HAP-1 (cell line): Measurements from ENCODE around the gene TRAIP.
"Not testable (repeated sequence)": the region's sequence is repeated elsewhere in the genome, so short reads cannot be mapped to it uniquely, and the experiment has no call there.

Source experiments
- DNase-seq, 2 experiments: peaks; one replicate each; pipeline ENCODE4 v3.0.0-alpha.2; 2016 to 2020; ENCODE audit warnings: low spot score in 2 of 2
- H3K27me3 ChIP-seq: fragments of 250-450 bp; sonication (Bioruptor Pico); 2 replicates; pipeline ENCODE4 v1.5.1; 2020; ENCODE audit warnings: low read depth, mild to moderate bottlenecking, moderate library complexity
- H3K36me3 ChIP-seq: fragments of 250-450 bp; sonication (Bioruptor Pico); replicated peaks from 2 replicates; pipeline ENCODE4 v1.5.1; 2020; ENCODE audit warnings: mild to moderate bottlenecking
- H3K4me1 ChIP-seq: fragments of 250-450 bp; sonication (Bioruptor Pico); 2 replicates; pipeline ENCODE4 v1.5.1; 2020; ENCODE audit warnings: mild to moderate bottlenecking
- H3K4me3 ChIP-seq: fragments of 250-450 bp; sonication (Bioruptor Pico); 2 replicates; pipeline ENCODE4 v1.5.1; 2020; ENCODE audit warnings: mild to moderate bottlenecking, moderate library complexity
- H3K9me3 ChIP-seq: fragments of 250-450 bp; sonication (Bioruptor Pico); 2 replicates; pipeline ENCODE4 v1.5.1; 2020; ENCODE audit warnings: mild to moderate bottlenecking, moderate library complexity
- in situ Hi-C: fragments of 300-500 bp; cut with MboI; formaldehyde crosslinking; loops from 3 replicates; pipeline ENCODE4 v1.14.3; 2020; ENCODE audit warnings: low sequenced_read_pairs, inconsistent platforms, mixed read lengths

TRAIP gene

DNA sequence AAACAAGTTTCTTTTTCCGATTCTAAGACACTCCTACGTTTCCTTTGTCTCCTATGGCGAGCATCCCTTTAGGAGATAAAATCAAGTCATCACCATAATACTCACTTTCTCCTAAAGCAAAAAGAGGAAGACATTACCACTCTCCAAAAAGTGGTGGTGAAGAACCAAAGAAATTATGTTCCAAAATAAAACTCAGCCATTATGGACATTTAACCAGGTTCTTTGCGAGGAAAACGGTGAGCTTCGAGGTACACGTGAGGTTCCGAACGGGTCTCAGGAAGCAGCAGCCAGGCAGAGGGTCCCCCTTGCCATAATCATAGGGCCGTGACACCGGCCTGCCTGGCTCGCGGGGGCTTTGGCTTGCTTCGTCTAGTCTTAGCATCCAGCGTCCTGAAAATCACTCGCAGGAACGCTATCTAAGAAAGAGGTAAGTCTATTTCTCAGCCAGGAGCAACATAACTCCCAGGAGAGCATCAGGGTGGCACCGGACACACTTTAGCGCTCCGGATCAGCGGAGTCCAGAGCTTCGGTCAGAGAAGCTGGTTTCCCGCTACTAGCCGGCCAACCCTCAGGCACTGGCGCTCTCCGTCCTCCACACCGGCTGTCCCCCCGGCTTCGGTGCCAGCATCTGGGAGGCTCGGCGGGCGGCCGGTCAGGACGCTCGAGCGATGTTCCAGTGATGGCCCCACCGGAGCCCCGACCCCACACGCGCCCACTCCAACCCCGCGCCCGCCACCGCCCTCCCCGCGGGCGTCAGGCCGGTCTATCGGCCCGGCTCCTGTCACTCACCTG is 70.6 kb downstream of the TRAIP start:
- peaks cover 11% of the 10 kb centered on the region for H3K4me1 ChIP-seq
- in situ Hi-C loops, result no loop called here
- DNase-seq, result peak in 1 of 2 experiments; percentile 34

GRCh38 chr3:49782277-49782676 is 74.1 kb downstream of the TRAIP start:
- H3K27me3 ChIP-seq, H3K4me3 ChIP-seq, in situ Hi-C loops, DNase-seq, H3K9me3 ChIP-seq: not testable (repeated sequence)
- peaks cover 14% of the 10 kb centered on the region for H3K4me1 ChIP-seq
- H3K36me3 ChIP-seq, result peaks cover 43% of the 10 kb centered on the region

More for the DNA sequence above, 70.6 kb downstream of the TRAIP start:
- Histone ChIP-seq H3K4me3 (peak overlapping the region; percentile 97), H3K27me3 (no peaks in the 10 kb centered on the region), H3K9me3 (no peaks in the 10 kb centered on the region), H3K36me3 (peaks cover 31% of the 10 kb centered on the region)

DNA sequence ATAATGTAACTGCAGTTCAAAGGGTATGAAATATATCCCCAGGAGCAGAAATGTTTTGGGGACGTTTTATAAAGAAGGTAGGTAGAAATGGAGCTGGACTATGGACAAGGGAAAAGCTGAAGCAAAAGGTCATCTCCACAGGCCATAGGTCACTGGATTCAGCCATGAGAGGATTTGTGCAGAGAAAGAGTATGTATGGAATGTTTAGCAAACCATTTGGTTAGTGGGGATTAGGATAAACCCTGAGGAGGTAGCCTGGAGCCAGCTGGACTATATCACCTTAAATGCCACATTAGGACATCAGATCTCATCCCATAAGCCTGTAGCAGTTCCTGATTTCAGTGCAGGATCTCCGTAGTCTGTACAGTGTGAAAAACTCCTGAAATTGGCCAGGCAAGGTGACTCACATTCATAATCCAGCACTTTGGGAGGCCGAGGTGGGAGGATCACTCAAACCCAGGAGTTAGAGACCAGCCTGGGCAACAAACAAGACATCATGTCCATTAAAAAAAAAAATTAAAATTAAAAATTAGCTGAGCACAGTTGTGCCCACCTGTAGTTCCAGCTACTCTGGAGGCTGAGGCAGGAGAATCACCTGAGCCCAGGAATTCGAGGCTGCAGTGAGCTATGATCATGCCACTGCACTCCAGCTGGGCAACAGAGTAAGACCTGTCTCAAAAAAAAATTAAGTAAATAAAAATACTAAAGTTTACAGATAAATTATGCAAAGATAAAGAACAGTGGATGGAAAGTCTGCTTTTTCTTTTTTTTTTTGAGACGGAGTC is 74.8 kb downstream of the TRAIP start:
- DNase-seq, result no peak
- no peaks in the 10 kb centered on the region for H3K9me3 ChIP-seq
- H3K36me3 ChIP-seq, result peaks cover 49% of the 10 kb centered on the region
- peaks cover 8% of the 10 kb centered on the region for H3K4me1 ChIP-seq
- no peak overlapping the region for H3K4me3 ChIP-seq
- in situ Hi-C loops, result no loop called here
- H3K27me3 ChIP-seq, result no peaks in the 10 kb centered on the region

- in situ Hi-C loops, H3K27me3 ChIP-seq, H3K4me1 ChIP-seq, DNase-seq, H3K9me3 ChIP-seq, H3K4me3 ChIP-seq: not testable (repeated sequence)
- H3K36me3 ChIP-seq, result peaks cover 51% of the 10 kb centered on the region
Observed at GRCh38 chr3:49780975-49781365, 75.4 kb downstream of the TRAIP start.

GRCh38 chr3:49780080-49780974 is 76.0 kb downstream of the TRAIP start:
- DNase-seq, result no peak
- in situ Hi-C loops, result no loop called here
- Histone ChIP-seq H3K27me3 (no peaks in the 10 kb centered on the region), H3K4me3 (no peak overlapping the region), H3K4me1 (peaks cover 7% of the 10 kb centered on the region; the same call in 1 of the 2 replicates), H3K36me3 (peaks cover 51% of the 10 kb centered on the region), H3K9me3 (no peaks in the 10 kb centered on the region)

GRCh38 chr3:49779358-49780079 is 76.8 kb downstream of the TRAIP start:
- no peaks in the 10 kb centered on the region for H3K9me3 ChIP-seq
- no peak for DNase-seq
- peaks cover 45% of the 10 kb centered on the region for H3K36me3 ChIP-seq
- H3K4me3 ChIP-seq, result no peak overlapping the region
- in situ Hi-C loops, result no loop called here
- H3K4me1 ChIP-seq, result 0 out of 2 replicates have a peak, but pooled peaks cover 3% of the 10 kb centered on the region
- no peaks in the 10 kb centered on the region for H3K27me3 ChIP-seq
